Right ventricle myocardium superior (tissue), 1 donor: ENCODE measurements around the gene MPEG1. TPM values are rescaled to one million over a fixed set of nuclear protein-coding genes. Genes with fewer than 3 reads are reported as not detected.

Experiments
- ATAC-seq: fragments of 200-7000 bp; cut with Tn5 transposase; one replicate; pipeline ENCODE4 v1.9.1; 2020; ENCODE audit warnings: mild to moderate bottlenecking; ENCODE audit not compliant: poor library complexity
- DNase-seq: peaks from one replicate; pipeline ENCODE4 v3.0.0-alpha.2; 2020
- intact Hi-C: fragments of 100-400 bp; cut with DNase I; formaldehyde crosslinking; loops from one replicate; pipeline ENCODE4 v1.11.2; 2022
- long read RNA-seq: library from polyadenylated mRNA; unstranded; transcript quantifications from one replicate; pipeline ENCODE4 v2.0.0, GENCODE V29; 2021
- total RNA-seq: library from RNA; stranded (reverse); fragmentation: NEBNext Ultra II Directional; extraction: Animal tissue kit (Norgen Biotek cat#: 25700); gene quantifications from one replicate; pipeline ENCODE4 v1.2.1, GENCODE V29; 2021
- donor health status: DM: no; HTN: yes; CAD: no; lungs with severe emphysema.

The MPEG1 gene
- total RNA-seq, result 13.8 TPM
- long read RNA-seq, full-length matches to known transcripts, result 5 of 5 reads
- long read RNA-seq, partial matches to known transcripts, result 0 of 5 reads
- long read RNA-seq, other reads (novel, unspliced or antisense), result 0 of 5 reads

GRCh38 chr11:59212744-59213631 lies at the start of gene MPEG1:
TSS of gene MPEG1 (minus strand) at chr11:59212927. CDS start at chr11:59212865, 62 bp downstream.
- DNase-seq, result peak; percentile 59
- ATAC-seq, result peak; percentile 49

GRCh38 chr11:59262177-59262818 lies 49.6 kb upstream of the MPEG1 start:
- ATAC-seq (no peak), DNase-seq (no peak)
- intact Hi-C loops, result no loop called here

More at GRCh38 chr11:59212744-59213631, at the start of gene MPEG1:
- intact Hi-C loops, result no loop called here

GRCh38 chr11:59261150-59261549 lies 48.4 kb upstream of the MPEG1 start:
- ATAC-seq (no peak), DNase-seq (no peak)
- intact Hi-C loops, result no loop called here

GRCh38 chr11:59259867-59260475 lies 47.2 kb upstream of the MPEG1 start:
- DNase-seq, result no peak
- intact Hi-C loops, result no loop called here
- no peak for ATAC-seq

DNA sequence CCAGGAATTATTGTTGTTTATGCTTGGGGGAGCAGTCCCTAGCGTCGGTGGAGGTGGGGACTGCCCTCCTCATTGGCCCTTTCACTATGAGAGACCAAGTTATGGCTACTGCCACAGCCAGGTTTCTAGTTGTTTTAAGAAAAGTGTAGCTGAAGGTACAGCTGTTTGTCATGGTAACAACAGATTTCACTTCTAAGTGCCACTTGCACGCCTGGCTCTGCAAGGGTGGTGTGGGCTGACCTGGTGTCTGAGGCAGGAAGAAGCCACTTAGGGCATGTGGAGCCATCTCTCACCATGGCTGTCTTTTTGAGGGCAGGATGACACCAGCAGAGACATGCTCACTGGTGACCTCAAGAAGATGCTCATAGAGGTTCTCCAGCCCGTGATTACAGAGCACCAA lies 46.3 kb upstream of the MPEG1 start:
- DNase-seq (no peak), ATAC-seq (no peak)
- intact Hi-C loops, result no loop called here

GRCh38 chr11:59255281-59255680 lies 42.6 kb upstream of the MPEG1 start:
- no peak for ATAC-seq
- intact Hi-C loops, result no loop called here
- DNase-seq, result no peak

GRCh38 chr11:59254286-59254685 lies 41.6 kb upstream of the MPEG1 start:
- intact Hi-C loops, result no loop called here
- no peak for DNase-seq
- ATAC-seq, result no peak

DNA sequence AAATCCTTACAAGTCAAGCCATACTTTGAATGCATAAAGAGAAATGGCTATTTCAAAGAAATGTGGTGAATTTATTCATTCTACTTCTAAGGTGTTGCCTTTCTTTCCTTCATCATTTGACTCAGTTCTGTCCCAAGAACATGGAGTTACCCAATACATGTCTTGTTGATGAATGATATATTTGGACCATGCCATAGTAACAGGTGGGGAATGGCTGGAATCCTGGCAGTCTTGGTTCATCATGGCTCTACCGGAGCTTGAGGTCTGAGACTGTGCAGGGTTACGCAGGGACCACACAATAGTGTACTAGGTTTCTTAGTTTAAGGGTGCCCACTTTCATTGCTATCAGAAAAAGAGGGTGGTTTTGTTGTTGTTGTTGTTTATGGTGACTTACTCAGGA lies 40.3 kb upstream of the MPEG1 start:
- intact Hi-C loops, result no loop called here
- DNase-seq (no peak), ATAC-seq (no peak)

GRCh38 chr11:59249535-59249934 lies 36.8 kb upstream of the MPEG1 start:
- DNase-seq (no peak), ATAC-seq (no peak)
- intact Hi-C loops, result no loop called here

DNA sequence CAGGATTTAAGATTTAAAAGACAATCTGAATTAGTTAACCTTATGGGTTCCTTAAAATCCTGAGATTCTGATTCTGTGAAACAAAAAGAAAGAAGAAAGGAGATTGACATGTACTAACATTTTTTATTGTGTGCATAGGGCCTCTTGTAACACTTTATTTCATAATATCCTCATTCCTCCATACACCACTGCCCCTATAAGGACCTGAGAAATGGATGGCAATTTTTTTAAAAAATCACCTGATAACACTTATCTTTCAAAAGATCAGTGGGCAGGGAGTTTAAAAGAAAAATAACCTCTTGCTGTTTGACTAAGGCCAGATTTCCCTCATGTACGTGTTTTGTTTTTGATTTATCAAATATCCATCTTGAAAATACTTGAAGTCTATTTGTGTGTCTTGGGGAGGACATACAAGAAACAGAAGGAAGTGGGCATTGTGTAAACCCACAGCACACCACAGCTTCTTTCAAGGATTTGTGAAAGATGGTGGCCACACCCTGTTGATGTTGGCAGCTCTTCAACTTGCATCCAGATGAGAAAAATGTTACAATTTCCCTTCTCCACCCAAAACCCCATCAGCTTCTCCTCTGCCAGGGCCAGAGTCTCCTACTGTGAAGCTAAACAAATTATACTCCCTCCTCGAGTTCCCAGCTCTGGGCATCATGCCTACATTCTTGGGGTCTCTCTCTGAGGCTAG lies 35.0 kb upstream of the MPEG1 start:
- ATAC-seq (peak; percentile 82), DNase-seq (peak; percentile 71)
- intact Hi-C loops, result no loop called here

DNA sequence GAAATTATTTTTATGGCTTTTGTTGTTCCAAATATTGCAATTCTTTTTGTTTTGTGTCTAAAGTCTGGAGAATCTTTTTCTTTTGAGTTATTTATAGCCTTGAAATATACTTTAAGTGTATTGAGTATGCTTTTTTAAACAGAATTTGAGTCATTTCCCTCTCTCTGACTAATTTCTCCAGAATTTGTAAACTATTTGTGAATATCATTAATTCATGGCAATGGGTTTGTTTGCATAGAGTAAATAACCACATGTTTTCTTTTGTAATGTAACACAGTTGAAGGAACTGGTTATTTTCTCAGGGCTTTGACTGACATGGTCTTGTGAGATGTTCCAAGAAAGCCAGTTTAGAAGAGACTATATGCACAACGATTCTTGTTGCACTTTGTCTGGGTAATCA lies 30.9 kb upstream of the MPEG1 start:
- intact Hi-C loops, result no loop called here
- no peak for ATAC-seq
- no peak for DNase-seq

- intact Hi-C loops, result no loop called here
- no peak for ATAC-seq
- DNase-seq, result no peak
Observed at GRCh38 chr11:59240322-59240721, 27.6 kb upstream of the MPEG1 start.

DNA sequence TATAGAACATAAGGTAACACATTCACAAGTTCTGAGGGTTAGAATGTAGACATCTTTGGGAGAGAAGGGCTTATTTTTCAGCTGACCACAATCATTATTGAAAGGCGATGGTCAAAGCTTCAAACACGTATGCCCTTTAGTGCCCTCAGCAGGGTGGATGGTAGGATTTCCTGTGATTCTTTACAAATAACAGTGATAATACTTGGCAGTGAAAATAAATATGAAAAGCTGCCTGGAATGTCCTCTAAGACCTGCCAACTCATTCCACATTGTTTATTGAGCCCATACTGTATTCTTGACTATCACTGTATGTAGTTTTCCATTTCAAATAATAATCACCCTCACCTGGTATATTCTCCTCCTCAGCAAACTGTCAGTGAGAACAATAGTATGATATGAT lies 13.7 kb upstream of the MPEG1 start:
- DNase-seq (no peak), ATAC-seq (no peak)

GRCh38 chr11:59225017-59225416 lies 12.3 kb upstream of the MPEG1 start:
- intact Hi-C loops, result no loop called here
- DNase-seq (no peak), ATAC-seq (no peak)

More for the DNA sequence above, 13.7 kb upstream of the MPEG1 start:
- intact Hi-C loops, result no loop called here

- intact Hi-C loops, result no loop called here
- DNase-seq (no peak), ATAC-seq (peak; percentile 79)
Observed at GRCh38 chr11:59224351-59224928, 11.7 kb upstream of the MPEG1 start.

DNA sequence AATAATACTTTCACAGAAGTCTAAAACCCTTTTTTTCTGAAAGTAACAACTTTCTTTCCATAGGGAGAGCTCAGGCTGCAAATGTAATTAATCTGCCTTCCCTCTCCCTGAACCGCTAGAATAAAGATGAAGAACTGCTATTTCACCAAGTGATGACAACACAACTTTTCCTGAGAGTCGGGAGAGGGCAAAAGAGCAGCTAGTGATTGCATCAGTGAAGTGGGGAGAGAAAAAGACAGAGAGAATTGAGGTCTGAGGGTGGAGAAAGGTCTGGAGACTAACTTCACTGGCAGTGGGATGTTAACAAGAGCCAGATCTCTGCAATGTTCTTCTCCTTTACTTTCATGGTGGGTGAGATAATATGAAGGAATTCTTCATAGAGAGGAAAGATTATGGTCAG lies 10.9 kb upstream of the MPEG1 start:
- ATAC-seq, result peak; percentile 32
- no peak for DNase-seq
- intact Hi-C loops, result no loop called here

- intact Hi-C loops, result no loop called here
- no peak for ATAC-seq
- DNase-seq, result no peak
Observed at GRCh38 chr11:59223177-59223576, 10.4 kb upstream of the MPEG1 start.

- intact Hi-C loops, result no loop called here
- DNase-seq, result no peak
- no peak for ATAC-seq
Observed at GRCh38 chr11:59222464-59223060, 9.8 kb upstream of the MPEG1 start.
